ENCODE results near the gene SYT11. TPM values are rescaled to one million over a fixed set of nuclear protein-coding genes. Genes with fewer than 3 reads are reported as not detected.

Gene SYT11
- total RNA-seq, 1 donor from 2014 or later, result 6.3 TPM

DNA sequence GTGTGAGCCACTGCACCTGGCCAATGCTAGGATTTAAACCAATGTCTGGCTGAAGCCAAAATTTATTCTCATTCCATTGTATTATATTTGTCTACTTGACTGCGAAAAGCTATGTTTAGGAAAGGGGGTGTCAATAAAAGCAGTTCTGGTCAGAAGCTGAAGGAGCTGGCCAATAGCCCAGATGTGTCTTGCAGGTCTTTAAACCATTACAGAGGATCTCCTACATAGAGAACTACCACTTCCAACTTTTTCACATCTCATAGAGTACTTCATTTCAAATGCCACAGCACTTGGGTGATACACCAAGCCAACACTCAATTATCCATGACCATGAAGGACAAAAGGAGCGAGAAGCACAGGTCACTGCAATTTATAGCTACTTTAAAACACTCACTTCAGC lies 2.5 kb downstream of the SYT11 start:
- no peak overlapping the region for H3K27ac ChIP-seq
- H3K36me3 Mint-ChIP-seq, result no peaks in the 10 kb centered on the region
- no peak overlapping the region for H3K27ac Mint-ChIP-seq
- no peak overlapping the region for H2AFZ ChIP-seq (replicated peaks)
- peaks cover 22% of the 10 kb centered on the region for H3F3A ChIP-seq (ENCODE audit: low read depth)
- TF ChIP-seq EZH2 (IDR thresholded peaks at IDR 0.05) (no peak), EZH2phosphoT487 (IDR thresholded peaks at IDR 0.05) (no peak)
- TF ChIP-seq, protein P1, sequence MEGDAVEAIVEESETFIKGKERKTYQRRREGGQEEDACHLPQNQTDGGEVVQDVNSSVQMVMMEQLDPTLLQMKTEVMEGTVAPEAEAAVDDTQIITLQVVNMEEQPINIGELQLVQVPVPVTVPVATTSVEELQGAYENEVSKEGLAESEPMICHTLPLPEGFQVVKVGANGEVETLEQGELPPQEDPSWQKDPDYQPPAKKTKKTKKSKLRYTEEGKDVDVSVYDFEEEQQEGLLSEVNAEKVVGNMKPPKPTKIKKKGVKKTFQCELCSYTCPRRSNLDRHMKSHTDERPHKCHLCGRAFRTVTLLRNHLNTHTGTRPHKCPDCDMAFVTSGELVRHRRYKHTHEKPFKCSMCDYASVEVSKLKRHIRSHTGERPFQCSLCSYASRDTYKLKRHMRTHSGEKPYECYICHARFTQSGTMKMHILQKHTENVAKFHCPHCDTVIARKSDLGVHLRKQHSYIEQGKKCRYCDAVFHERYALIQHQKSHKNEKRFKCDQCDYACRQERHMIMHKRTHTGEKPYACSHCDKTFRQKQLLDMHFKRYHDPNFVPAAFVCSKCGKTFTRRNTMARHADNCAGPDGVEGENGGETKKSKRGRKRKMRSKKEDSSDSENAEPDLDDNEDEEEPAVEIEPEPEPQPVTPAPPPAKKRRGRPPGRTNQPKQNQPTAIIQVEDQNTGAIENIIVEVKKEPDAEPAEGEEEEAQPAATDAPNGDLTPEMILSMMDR (IDR thresholded peaks at IDR 0.05), result no peak
- H3K4me3 ChIP-seq, result no peak overlapping the region
- no peaks in the 10 kb centered on the region for H3K36me3 ChIP-seq
- peaks cover 3% of the 10 kb centered on the region for H3K27me3 Mint-ChIP-seq (ENCODE audit: insufficient read depth, low read depth)
- H3K9me3 ChIP-seq (ENCODE audit: low read depth), result no peaks in the 10 kb centered on the region
- H3K4me1 Mint-ChIP-seq, result peaks cover 26% of the 10 kb centered on the region
- H3K4me2 ChIP-seq, result no peak overlapping the region
- H3K4me3 Mint-ChIP-seq, result no peak overlapping the region
- H3K9ac ChIP-seq, result no peak overlapping the region
- H4K20me1 ChIP-seq (ENCODE audit: low read depth), result no peaks in the 10 kb centered on the region
- no peaks in the 10 kb centered on the region for H3K9me3 Mint-ChIP-seq
- H3K4me1 ChIP-seq, result no peaks in the 10 kb centered on the region
- DNase-seq (ENCODE audit: low spot score), result no peak
- H3K79me2 ChIP-seq (ENCODE audit: low read depth), result peaks cover 5% of the 10 kb centered on the region
- H3K27me3 ChIP-seq, result peaks cover 32% of the 10 kb centered on the region

DNA sequence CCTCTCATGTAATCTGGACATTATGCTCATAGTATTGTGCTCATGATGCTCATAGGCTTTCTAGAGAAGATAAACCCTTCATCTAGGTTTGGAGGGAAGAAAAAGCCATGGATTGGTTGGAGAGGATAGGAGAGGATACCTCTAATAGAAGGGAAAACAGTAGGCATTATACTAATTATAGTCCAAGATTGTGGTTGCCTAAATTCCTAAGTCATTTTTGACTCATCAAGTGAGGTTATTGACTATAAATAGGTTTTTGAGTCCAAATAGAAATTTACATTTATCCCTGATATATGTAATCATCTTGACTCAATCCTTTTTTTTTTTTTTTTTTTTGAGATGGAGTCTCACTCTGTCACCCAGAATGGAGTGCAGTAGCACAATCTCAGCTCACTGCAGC lies 5.0 kb downstream of the SYT11 start:
- Histone ChIP-seq H3K27me3 (peaks cover 32% of the 10 kb centered on the region), H3K27ac (no peak overlapping the region), H3K9ac (no peak overlapping the region), H3K79me2 (ENCODE audit: low read depth) (no peaks in the 10 kb centered on the region), H3K9me3 (ENCODE audit: low read depth) (no peaks in the 10 kb centered on the region), H3K4me3 (no peak overlapping the region), H3F3A (ENCODE audit: low read depth) (peaks cover 6% of the 10 kb centered on the region), H3K36me3 (no peaks in the 10 kb centered on the region), H3K4me2 (no peak overlapping the region), H3K4me1 (no peaks in the 10 kb centered on the region), H4K20me1 (ENCODE audit: low read depth) (no peaks in the 10 kb centered on the region), H2AFZ (replicated peaks) (no peak overlapping the region)
- Mint-ChIP-seq H3K27ac (no peak overlapping the region), H3K27me3 (ENCODE audit: insufficient read depth, low read depth) (peaks cover 7% of the 10 kb centered on the region), H3K4me3 (no peak overlapping the region), H3K9me3 (no peaks in the 10 kb centered on the region), H3K4me1 (peaks cover 9% of the 10 kb centered on the region), H3K36me3 (peaks cover under 1% of the 10 kb centered on the region)
- DNase-seq (ENCODE audit: low spot score), result no peak
- TF ChIP-seq EZH2 (IDR thresholded peaks at IDR 0.05), result no peak
- TF ChIP-seq, protein P1 (IDR thresholded peaks at IDR 0.05), result no peak
- no peak for TF ChIP-seq EZH2phosphoT487 (IDR thresholded peaks at IDR 0.05)

DNA sequence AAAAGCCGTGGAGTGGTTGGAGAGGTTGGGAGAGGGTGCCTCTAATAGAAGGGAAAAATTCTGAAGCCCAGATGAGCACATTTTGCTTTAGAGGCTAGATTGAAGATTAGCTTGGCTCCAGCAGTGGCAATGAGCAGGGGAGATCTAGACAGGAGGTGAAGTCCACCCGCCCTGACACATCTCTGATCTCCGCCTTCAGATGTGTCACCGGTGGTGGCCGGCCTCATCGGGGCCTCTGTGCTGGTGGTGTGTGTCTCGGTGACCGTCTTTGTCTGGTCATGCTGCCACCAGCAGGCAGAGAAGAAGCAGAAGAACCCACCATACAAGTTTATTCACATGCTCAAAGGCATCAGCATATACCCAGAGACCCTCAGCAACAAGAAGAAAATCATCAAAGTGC lies 8.4 kb downstream of the SYT11 start:
- Mint-ChIP-seq H3K27me3 (ENCODE audit: insufficient read depth, low read depth) (peaks cover 7% of the 10 kb centered on the region), H3K4me3 (no peak overlapping the region), H3K27ac (no peak overlapping the region), H3K9me3 (no peaks in the 10 kb centered on the region), H3K36me3 (peaks cover 3% of the 10 kb centered on the region), H3K4me1 (peaks cover 9% of the 10 kb centered on the region)
- H3F3A ChIP-seq (ENCODE audit: low read depth), result no peaks in the 10 kb centered on the region
- DNase-seq (ENCODE audit: low spot score), result no peak
- no peak overlapping the region for H3K4me2 ChIP-seq
- H3K79me2 ChIP-seq (ENCODE audit: low read depth), result no peaks in the 10 kb centered on the region
- no peak overlapping the region for H2AFZ ChIP-seq (replicated peaks)
- no peaks in the 10 kb centered on the region for H3K9me3 ChIP-seq (ENCODE audit: low read depth)
- no peak overlapping the region for H3K27ac ChIP-seq
- H3K36me3 ChIP-seq, result no peaks in the 10 kb centered on the region
- H3K4me3 ChIP-seq, result no peak overlapping the region
- peaks cover 7% of the 10 kb centered on the region for H3K27me3 ChIP-seq
- peaks cover 8% of the 10 kb centered on the region for H3K4me1 ChIP-seq
- no peak overlapping the region for H3K9ac ChIP-seq
- TF ChIP-seq, protein P1 (IDR thresholded peaks at IDR 0.05), result no peak
- TF ChIP-seq EZH2 (IDR thresholded peaks at IDR 0.05) (no peak), EZH2phosphoT487 (IDR thresholded peaks at IDR 0.05) (no peak)
- H4K20me1 ChIP-seq (ENCODE audit: low read depth), result peaks cover 3% of the 10 kb centered on the region

Measured in neural progenitor cell (in vitro differentiated cells).